Adipocyte (in vitro differentiated cells): ENCODE data around the gene ANKRD11.
A peak's percentile ranks its signal among the peaks of the same experiment; 100 is the strongest.

Source experiments
- DNase-seq: peaks from one replicate; pipeline ENCODE4 v3.0.0-alpha.2; 2015; ENCODE audit warnings: low read depth
- H3K27me3 ChIP-seq: replicated peaks from 2 replicates; pipeline ENCODE4 v1.7.0; 2013; ENCODE audit warnings: mild to moderate bottlenecking, low read length, moderate library complexity; ENCODE audit not compliant: control insufficient read depth, insufficient read depth
- H3K36me3 ChIP-seq: 2 replicates; pipeline ENCODE4 v1.7.0; 2013; ENCODE audit warnings: low read length, mild to moderate bottlenecking, moderate library complexity; ENCODE audit not compliant: control insufficient read depth, insufficient read depth, severe bottlenecking
- H3K4me1 ChIP-seq: 2 replicates; pipeline ENCODE4 v1.7.0; 2013; ENCODE audit warnings: mild to moderate bottlenecking, low read length, moderate library complexity; ENCODE audit not compliant: control insufficient read depth, insufficient read depth
- H3K4me3 ChIP-seq: 2 replicates; pipeline ENCODE4 v1.7.0; 2013; ENCODE audit warnings: mild to moderate bottlenecking, low read length, moderate library complexity
- H3K9ac ChIP-seq: 2 replicates; pipeline ENCODE4 v1.7.0; 2013; ENCODE audit warnings: mild to moderate bottlenecking, low read length, moderate library complexity
- H3K9me3 ChIP-seq: 2 replicates; pipeline ENCODE4 v1.7.0; 2013; ENCODE audit warnings: mild to moderate bottlenecking, low read length, moderate library complexity; ENCODE audit not compliant: control insufficient read depth

ANKRD11 gene

GRCh38 chr16:89489040-89489897 lies 1.1 kb downstream of the ANKRD11 start:
- no peaks in the 10 kb centered on the region for H3K36me3 ChIP-seq
- peak; percentile 96 for DNase-seq
- H3K27me3 ChIP-seq = no peaks in the 10 kb centered on the region
- peak overlapping the region; percentile 81 for H3K4me3 ChIP-seq
- H3K9ac ChIP-seq = peak overlapping the region; percentile 83
- no peaks in the 10 kb centered on the region for H3K9me3 ChIP-seq
- peaks cover 52% of the 10 kb centered on the region for H3K4me1 ChIP-seq

GRCh38 chr16:89485701-89486246 lies 4.6 kb downstream of the ANKRD11 start:
- H3K27me3 ChIP-seq = no peaks in the 10 kb centered on the region
- H3K9ac ChIP-seq = no peak overlapping the region
- DNase-seq = peak; percentile 35
- no peaks in the 10 kb centered on the region for H3K9me3 ChIP-seq
- no peak overlapping the region for H3K4me3 ChIP-seq
- H3K4me1 ChIP-seq = peaks cover 68% of the 10 kb centered on the region
- no peaks in the 10 kb centered on the region for H3K36me3 ChIP-seq

- Histone ChIP-seq H3K27me3 (no peaks in the 10 kb centered on the region), H3K36me3 (no peaks in the 10 kb centered on the region), H3K9ac (no peak overlapping the region), H3K9me3 (no peaks in the 10 kb centered on the region), H3K4me1 (peaks cover 72% of the 10 kb centered on the region), H3K4me3 (no peak overlapping the region)
- no peak for DNase-seq
These were observed 5.3 kb downstream of the ANKRD11 start for GRCh38 chr16:89484923-89485679.

GRCh38 chr16:89484041-89484501 lies 6.3 kb downstream of the ANKRD11 start:
- Histone ChIP-seq H3K4me1 (peaks cover 72% of the 10 kb centered on the region), H3K9me3 (no peaks in the 10 kb centered on the region), H3K27me3 (no peaks in the 10 kb centered on the region), H3K36me3 (no peaks in the 10 kb centered on the region), H3K9ac (no peak overlapping the region), H3K4me3 (no peak overlapping the region)
- DNase-seq = peak; percentile 25

GRCh38 chr16:89482817-89483205 lies 7.5 kb downstream of the ANKRD11 start:
- H3K4me3 ChIP-seq = no peak overlapping the region
- H3K27me3 ChIP-seq = no peaks in the 10 kb centered on the region
- H3K9me3 ChIP-seq = no peaks in the 10 kb centered on the region
- H3K4me1 ChIP-seq = peaks cover 74% of the 10 kb centered on the region
- H3K36me3 ChIP-seq = no peaks in the 10 kb centered on the region
- no peak overlapping the region for H3K9ac ChIP-seq
- no peak for DNase-seq

- Histone ChIP-seq H3K27me3 (no peaks in the 10 kb centered on the region), H3K4me3 (no peak overlapping the region), H3K36me3 (no peaks in the 10 kb centered on the region), H3K9me3 (no peaks in the 10 kb centered on the region), H3K4me1 (peaks cover 72% of the 10 kb centered on the region), H3K9ac (no peak overlapping the region)
- no peak for DNase-seq
These were observed 8.1 kb downstream of the ANKRD11 start for GRCh38 chr16:89482150-89482816.

GRCh38 chr16:89481356-89481955 lies 8.9 kb downstream of the ANKRD11 start:
- peaks cover 71% of the 10 kb centered on the region for H3K4me1 ChIP-seq
- no peak overlapping the region for H3K4me3 ChIP-seq
- no peaks in the 10 kb centered on the region for H3K36me3 ChIP-seq
- H3K9ac ChIP-seq = no peak overlapping the region
- H3K9me3 ChIP-seq = no peaks in the 10 kb centered on the region
- no peak for DNase-seq
- no peaks in the 10 kb centered on the region for H3K27me3 ChIP-seq

- Histone ChIP-seq H3K9me3 (no peaks in the 10 kb centered on the region), H3K4me3 (no peak overlapping the region), H3K27me3 (no peaks in the 10 kb centered on the region), H3K9ac (no peak overlapping the region), H3K36me3 (no peaks in the 10 kb centered on the region), H3K4me1 (peaks cover 52% of the 10 kb centered on the region)
- DNase-seq = no peak
These were observed 11.7 kb downstream of the ANKRD11 start for GRCh38 chr16:89478576-89479221.

- no peaks in the 10 kb centered on the region for H3K27me3 ChIP-seq
- H3K9ac ChIP-seq = no peak overlapping the region
- H3K4me1 ChIP-seq = peaks cover 54% of the 10 kb centered on the region
- no peaks in the 10 kb centered on the region for H3K9me3 ChIP-seq
- no peaks in the 10 kb centered on the region for H3K36me3 ChIP-seq
- no peak overlapping the region for H3K4me3 ChIP-seq
- DNase-seq = no peak
These were observed 13.5 kb downstream of the ANKRD11 start for GRCh38 chr16:89476811-89477261.

GRCh38 chr16:89476379-89476778 lies 14.0 kb downstream of the ANKRD11 start:
- peaks cover 52% of the 10 kb centered on the region for H3K4me1 ChIP-seq
- DNase-seq = no peak

More at GRCh38 chr16:89476379-89476778, 14.0 kb downstream of the ANKRD11 start:
- Histone ChIP-seq H3K9me3 (no peaks in the 10 kb centered on the region), H3K27me3 (no peaks in the 10 kb centered on the region), H3K36me3 (no peaks in the 10 kb centered on the region), H3K9ac (no peak overlapping the region), H3K4me3 (no peak overlapping the region)
